ENCODE measurements around the gene CYS1. TPM values are rescaled to one million over a fixed set of nuclear protein-coding genes. Genes with fewer than 3 reads are reported as not detected.
A peak's percentile ranks its signal among the peaks of the same experiment; 100 is the strongest.

The CYS1 gene
- total and polyA plus RNA-seq, 2 of the 13 experiments (the other 11 are each of a cell fraction or from before 2014, with no cell fraction given): 0.04 TPM; not detected in 1

DNA sequence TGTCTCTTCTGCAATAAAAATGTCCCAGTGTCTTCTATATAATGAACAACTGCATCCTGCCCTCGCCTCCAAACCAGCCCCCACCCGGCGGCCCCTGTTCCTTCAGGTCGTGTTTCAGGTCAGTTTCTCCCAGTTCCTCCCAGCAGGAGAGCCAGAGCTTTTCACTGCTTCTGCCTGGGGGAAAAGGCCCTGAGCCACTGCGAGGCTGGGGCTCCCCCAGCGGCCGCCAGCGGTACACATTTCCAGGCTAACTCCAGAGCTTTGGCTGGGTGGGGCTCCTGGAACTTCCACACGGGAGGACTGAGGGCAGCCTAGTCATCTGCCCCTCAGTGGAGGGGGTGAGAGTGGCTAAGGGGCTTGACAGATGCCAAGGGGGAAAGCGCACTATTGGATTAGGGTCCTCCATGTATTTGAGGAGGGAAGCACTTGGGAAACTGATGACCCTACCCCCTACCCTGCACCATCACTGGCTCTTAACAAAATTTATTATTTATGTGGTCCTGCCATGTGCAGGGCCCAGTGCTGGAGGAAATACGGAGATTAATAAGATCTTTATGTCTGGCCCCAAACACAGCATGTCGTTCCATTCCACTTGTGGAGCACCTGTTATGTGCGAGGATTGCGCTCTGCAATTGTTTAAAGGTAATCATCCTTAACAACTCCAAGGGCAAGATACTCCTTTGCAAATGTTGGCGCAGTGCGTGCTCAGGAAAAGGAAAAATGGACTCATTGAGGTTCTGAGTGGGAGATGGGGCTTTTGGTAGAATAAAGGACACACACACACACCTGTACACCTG, 17.3 kb upstream of the CYS1 start (continued):
- TF ChIP-seq, protein P1, sequence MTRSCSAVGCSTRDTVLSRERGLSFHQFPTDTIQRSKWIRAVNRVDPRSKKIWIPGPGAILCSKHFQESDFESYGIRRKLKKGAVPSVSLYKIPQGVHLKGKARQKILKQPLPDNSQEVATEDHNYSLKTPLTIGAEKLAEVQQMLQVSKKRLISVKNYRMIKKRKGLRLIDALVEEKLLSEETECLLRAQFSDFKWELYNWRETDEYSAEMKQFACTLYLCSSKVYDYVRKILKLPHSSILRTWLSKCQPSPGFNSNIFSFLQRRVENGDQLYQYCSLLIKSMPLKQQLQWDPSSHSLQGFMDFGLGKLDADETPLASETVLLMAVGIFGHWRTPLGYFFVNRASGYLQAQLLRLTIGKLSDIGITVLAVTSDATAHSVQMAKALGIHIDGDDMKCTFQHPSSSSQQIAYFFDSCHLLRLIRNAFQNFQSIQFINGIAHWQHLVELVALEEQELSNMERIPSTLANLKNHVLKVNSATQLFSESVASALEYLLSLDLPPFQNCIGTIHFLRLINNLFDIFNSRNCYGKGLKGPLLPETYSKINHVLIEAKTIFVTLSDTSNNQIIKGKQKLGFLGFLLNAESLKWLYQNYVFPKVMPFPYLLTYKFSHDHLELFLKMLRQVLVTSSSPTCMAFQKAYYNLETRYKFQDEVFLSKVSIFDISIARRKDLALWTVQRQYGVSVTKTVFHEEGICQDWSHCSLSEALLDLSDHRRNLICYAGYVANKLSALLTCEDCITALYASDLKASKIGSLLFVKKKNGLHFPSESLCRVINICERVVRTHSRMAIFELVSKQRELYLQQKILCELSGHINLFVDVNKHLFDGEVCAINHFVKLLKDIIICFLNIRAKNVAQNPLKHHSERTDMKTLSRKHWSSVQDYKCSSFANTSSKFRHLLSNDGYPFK (CRISPR knock-in tag; IDR thresholded peaks at IDR 0.05; ENCODE audit: borderline replicate concordance): no peak
- TF ChIP-seq, protein P2, sequence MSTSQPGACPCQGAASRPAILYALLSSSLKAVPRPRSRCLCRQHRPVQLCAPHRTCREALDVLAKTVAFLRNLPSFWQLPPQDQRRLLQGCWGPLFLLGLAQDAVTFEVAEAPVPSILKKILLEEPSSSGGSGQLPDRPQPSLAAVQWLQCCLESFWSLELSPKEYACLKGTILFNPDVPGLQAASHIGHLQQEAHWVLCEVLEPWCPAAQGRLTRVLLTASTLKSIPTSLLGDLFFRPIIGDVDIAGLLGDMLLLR (CRISPR knock-in tag; IDR thresholded peaks at IDR 0.05): no peak
- TF ChIP-seq ZFP36 (IDR thresholded peaks at IDR 0.05; ENCODE audit: borderline replicate concordance, low read depth, low read length, partially characterized antibody) (no peak), SMAD3 (CRISPR knock-in tag; IDR thresholded peaks at IDR 0.05) (no peak), ZNF331 (CRISPR knock-in tag; IDR thresholded peaks at IDR 0.05) (no peak), ZNF232 (CRISPR knock-in tag; IDR thresholded peaks at IDR 0.05; ENCODE audit: borderline replicate concordance) (no peak), ZNF672 (CRISPR knock-in tag; IDR thresholded peaks at IDR 0.05) (no peak), ZNF782 (CRISPR knock-in tag; IDR thresholded peaks at IDR 0.05; ENCODE audit: borderline replicate concordance) (no peak), ZNF891 (CRISPR knock-in tag; IDR thresholded peaks at IDR 0.05) (no peak), SOX5 (CRISPR knock-in tag; IDR thresholded peaks at IDR 0.05; ENCODE audit: borderline replicate concordance) (0 out of 2 replicates have a peak, but pooled peaks have one; percentile 16), KLF11 (CRISPR knock-in tag; IDR thresholded peaks at IDR 0.05) (no peak), MXI1 (IDR thresholded peaks at IDR 0.05; ENCODE audit: borderline replicate concordance, low read depth, low read length) (no peak), NR3C1 (CRISPR knock-in tag; IDR thresholded peaks at IDR 0.05) (no peak), BRCA1 (CRISPR knock-in tag; IDR thresholded peaks at IDR 0.05) (no peak), NBN (conservative IDR thresholded peaks at IDR 0.05) (no peak), ZNF225 (CRISPR knock-in tag; IDR thresholded peaks at IDR 0.05) (no peak), ZNF549 (CRISPR knock-in tag; IDR thresholded peaks at IDR 0.05) (no peak), ZNF260 (CRISPR knock-in tag; IDR thresholded peaks at IDR 0.05; ENCODE audit: borderline replicate concordance, low read depth) (no peak), NCOA2 (CRISPR knock-in tag; IDR thresholded peaks at IDR 0.05) (no peak), KDM2A (CRISPR knock-in tag; IDR thresholded peaks at IDR 0.05; ENCODE audit: borderline replicate concordance, low read depth) (peak; percentile 61; the same call in 1 of the 2 replicates), HMG20A (CRISPR knock-in tag; IDR thresholded peaks at IDR 0.05; ENCODE audit: borderline replicate concordance) (no peak), SIX1 (CRISPR knock-in tag; IDR thresholded peaks at IDR 0.05; ENCODE audit: borderline replicate concordance) (no peak), HOXD1 (CRISPR knock-in tag; IDR thresholded peaks at IDR 0.05) (0 out of 2 replicates have a peak, but pooled peaks have one; percentile 42)
- TF ChIP-seq, protein P3, sequence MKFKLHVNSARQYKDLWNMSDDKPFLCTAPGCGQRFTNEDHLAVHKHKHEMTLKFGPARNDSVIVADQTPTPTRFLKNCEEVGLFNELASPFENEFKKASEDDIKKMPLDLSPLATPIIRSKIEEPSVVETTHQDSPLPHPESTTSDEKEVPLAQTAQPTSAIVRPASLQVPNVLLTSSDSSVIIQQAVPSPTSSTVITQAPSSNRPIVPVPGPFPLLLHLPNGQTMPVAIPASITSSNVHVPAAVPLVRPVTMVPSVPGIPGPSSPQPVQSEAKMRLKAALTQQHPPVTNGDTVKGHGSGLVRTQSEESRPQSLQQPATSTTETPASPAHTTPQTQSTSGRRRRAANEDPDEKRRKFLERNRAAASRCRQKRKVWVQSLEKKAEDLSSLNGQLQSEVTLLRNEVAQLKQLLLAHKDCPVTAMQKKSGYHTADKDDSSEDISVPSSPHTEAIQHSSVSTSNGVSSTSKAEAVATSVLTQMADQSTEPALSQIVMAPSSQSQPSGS (CRISPR knock-in tag; IDR thresholded peaks at IDR 0.05): no peak
- TF ChIP-seq, protein P4, sequence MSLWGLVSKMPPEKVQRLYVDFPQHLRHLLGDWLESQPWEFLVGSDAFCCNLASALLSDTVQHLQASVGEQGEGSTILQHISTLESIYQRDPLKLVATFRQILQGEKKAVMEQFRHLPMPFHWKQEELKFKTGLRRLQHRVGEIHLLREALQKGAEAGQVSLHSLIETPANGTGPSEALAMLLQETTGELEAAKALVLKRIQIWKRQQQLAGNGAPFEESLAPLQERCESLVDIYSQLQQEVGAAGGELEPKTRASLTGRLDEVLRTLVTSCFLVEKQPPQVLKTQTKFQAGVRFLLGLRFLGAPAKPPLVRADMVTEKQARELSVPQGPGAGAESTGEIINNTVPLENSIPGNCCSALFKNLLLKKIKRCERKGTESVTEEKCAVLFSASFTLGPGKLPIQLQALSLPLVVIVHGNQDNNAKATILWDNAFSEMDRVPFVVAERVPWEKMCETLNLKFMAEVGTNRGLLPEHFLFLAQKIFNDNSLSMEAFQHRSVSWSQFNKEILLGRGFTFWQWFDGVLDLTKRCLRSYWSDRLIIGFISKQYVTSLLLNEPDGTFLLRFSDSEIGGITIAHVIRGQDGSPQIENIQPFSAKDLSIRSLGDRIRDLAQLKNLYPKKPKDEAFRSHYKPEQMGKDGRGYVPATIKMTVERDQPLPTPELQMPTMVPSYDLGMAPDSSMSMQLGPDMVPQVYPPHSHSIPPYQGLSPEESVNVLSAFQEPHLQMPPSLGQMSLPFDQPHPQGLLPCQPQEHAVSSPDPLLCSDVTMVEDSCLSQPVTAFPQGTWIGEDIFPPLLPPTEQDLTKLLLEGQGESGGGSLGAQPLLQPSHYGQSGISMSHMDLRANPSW (CRISPR knock-in tag; IDR thresholded peaks at IDR 0.05; ENCODE audit: borderline replicate concordance): no peak

All from HepG2 (cell line).